Esophagus squamous epithelium (tissue), 4 donors: ENCODE measurements around the gene ADM.

Source experiments
- POLR2A ChIP-seq, 4 donors: fragments of 450-650 bp; IDR thresholded peaks; one replicate each; pipeline ENCODE4 v1.6.1; 2017; ENCODE audit warnings: antibody characterized with exemption in 4 of 4, mild to moderate bottlenecking in 4 of 4, moderate library complexity in 3 of 4
- TF ChIP-seq, protein P1 (sequence below), 6 experiments: fragments of 450-650 bp in 4 of 6; fragments of 200-600 bp in 2 of 6; sonication (generic) in 2 of 6; IDR thresholded peaks; one replicate each; pipeline ENCODE4 v1.5.1; 2016 to 2019; ENCODE audit warnings: antibody characterized with exemption in 6 of 6, mild to moderate bottlenecking in 4 of 6, moderate library complexity in 4 of 6

DNA sequence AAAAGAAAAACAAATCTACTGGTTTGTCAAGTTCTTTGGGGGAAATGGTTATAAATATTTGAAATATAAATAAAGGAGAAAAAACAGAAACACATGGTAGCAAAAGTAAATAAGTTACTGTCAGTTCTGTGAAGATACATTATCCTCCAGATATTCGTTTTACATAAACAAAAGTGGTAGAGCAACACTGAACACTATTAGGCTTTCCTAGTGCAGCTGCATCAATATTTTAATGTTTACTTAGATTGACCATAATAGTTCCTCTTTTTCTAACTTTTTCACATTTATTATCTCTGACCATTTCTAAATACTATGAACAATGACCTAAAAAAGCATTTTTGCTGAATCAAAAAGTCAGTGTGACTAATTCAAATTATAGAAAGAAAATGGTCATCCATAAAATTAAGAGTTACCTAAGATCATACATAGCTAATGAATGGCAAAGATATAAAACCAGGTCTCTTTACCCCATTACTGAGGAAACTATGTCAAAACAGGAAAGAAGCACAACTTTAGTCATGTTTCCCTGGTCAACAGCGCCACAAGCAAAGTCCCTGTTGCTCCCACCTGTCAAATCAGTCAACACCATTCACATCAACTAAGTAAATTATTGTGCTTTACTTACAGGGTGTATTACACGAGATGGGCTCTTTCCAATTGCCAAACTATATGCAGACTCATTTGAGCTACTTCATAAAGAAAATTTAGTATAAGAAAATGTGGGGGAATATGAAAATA, 49.3 kb upstream of the ADM start:
- TF ChIP-seq, protein P1, sequence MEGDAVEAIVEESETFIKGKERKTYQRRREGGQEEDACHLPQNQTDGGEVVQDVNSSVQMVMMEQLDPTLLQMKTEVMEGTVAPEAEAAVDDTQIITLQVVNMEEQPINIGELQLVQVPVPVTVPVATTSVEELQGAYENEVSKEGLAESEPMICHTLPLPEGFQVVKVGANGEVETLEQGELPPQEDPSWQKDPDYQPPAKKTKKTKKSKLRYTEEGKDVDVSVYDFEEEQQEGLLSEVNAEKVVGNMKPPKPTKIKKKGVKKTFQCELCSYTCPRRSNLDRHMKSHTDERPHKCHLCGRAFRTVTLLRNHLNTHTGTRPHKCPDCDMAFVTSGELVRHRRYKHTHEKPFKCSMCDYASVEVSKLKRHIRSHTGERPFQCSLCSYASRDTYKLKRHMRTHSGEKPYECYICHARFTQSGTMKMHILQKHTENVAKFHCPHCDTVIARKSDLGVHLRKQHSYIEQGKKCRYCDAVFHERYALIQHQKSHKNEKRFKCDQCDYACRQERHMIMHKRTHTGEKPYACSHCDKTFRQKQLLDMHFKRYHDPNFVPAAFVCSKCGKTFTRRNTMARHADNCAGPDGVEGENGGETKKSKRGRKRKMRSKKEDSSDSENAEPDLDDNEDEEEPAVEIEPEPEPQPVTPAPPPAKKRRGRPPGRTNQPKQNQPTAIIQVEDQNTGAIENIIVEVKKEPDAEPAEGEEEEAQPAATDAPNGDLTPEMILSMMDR (IDR thresholded peaks at IDR 0.05): no peak
- no peak for TF ChIP-seq POLR2A (IDR thresholded peaks at IDR 0.05)
